OCI-LY7 (cell line): ENCODE results near the gene SYT7.

Source experiments
- CTCF ChIP-seq: fragments of 200-600 bp; sonication (generic); conservative IDR thresholded peaks from 2 replicates; pipeline ENCODE4 v1.5.1; 2014; ENCODE audit warnings: mild to moderate bottlenecking, antibody characterized with exemption, low read length, moderate library complexity, mixed read lengths
- EZH2phosphoT487 ChIP-seq: fragments of 200-600 bp; sonication (generic); IDR thresholded peaks from 2 replicates; pipeline ENCODE4 v1.6.1; 2018; ENCODE audit warnings: low read depth, borderline replicate concordance, mild to moderate bottlenecking, mixed run types, antibody characterized with exemption, low read length, moderate library complexity, mixed read lengths

GRCh38 chr11:61625525-61625924 is 44.6 kb upstream of the SYT7 start:
- TF ChIP-seq CTCF (no peak), EZH2phosphoT487 (no peak)
